GM21381 (cell line): Measurements from ENCODE around the gene TMEM207.

Experiments
- ATAC-seq: cut with Tn5 transposase; IDR thresholded peaks from one replicate; pipeline ENCODE4 v1.9.1; 2021; ENCODE audit warnings: mild to moderate bottlenecking, moderate library complexity; ENCODE audit not compliant: unreplicated experiment

TMEM207 gene

DNA sequence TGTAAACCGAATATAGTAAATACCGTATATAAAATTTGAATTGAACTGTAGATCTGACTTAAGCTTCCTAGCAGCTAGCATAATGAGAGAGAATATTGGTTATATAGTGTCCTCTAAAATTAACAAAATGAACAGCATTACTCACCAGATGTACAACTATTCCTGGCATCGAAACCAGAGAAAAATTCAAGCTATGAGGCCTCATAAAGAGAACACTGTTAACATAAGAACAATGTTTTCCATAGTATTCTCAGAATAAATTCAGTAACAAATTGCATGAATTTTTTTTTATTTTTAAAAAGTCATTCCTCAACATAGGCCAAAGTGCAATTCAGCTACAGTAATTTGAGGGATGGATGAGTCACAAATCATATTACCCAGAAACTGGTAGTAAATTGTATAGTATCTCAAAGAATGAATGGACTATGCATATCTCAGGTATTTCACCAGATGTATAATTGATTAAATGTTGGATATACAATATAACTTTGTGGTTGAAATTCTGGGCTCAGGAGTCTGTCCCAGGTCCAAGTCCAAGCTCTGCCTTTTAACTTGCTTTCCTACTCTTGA is 5.0 kb downstream of the TMEM207 start:
- no peak for ATAC-seq

GRCh38 chr3:190444006-190444405 is 5.7 kb downstream of the TMEM207 start:
- ATAC-seq, result no peak

- no peak for ATAC-seq
Measured at GRCh38 chr3:190443257-190443656, 6.4 kb downstream of the TMEM207 start.

- ATAC-seq, result no peak
Measured at GRCh38 chr3:190442240-190442639, 7.5 kb downstream of the TMEM207 start.

DNA sequence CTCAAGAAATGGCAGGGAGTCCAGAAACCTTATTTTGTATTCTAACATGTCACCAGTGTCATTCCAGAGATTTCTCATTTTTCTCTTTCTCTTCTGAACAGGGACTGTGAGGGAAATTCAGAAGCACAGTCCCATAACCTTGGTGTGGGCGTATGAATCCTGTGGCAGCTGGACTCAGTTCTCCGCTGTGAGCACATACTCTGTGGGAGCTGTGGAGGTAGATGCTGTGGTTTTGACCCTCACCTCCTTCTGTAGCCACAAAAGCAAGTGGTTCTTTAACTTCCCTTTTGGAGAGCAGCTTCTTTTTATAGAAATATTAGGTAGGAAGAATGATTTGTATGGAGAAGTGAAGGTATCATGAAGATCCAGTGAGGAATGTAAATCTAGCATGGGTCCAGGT is 13.4 kb downstream of the TMEM207 start:
- ATAC-seq, result no peak

- ATAC-seq, result no peak
Measured at GRCh38 chr3:190435618-190436017, 14.1 kb downstream of the TMEM207 start.

- no peak for ATAC-seq
Measured at GRCh38 chr3:190433626-190434025, 16.1 kb downstream of the TMEM207 start.

DNA sequence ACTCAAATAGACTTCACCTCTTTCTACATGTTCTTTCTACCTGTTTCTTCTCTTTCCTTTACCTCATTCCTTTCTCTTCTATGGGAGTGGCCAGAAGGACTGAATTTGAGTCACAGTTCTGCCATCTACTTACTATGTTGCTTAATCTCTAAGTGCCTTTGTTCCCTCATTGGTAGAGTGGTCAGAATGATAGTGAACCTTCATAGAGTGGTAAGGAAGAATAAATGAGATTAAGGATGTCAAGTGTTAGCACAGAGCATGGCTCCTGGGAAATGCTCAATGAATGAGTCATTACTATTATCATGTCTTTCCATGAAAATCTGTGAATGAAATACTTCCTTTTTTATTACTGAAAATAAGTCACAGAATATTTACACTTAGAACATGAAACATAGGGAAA is 17.5 kb downstream of the TMEM207 start:
- no peak for ATAC-seq

GRCh38 chr3:190430906-190431305 is 18.8 kb downstream of the TMEM207 start:
- no peak for ATAC-seq

DNA sequence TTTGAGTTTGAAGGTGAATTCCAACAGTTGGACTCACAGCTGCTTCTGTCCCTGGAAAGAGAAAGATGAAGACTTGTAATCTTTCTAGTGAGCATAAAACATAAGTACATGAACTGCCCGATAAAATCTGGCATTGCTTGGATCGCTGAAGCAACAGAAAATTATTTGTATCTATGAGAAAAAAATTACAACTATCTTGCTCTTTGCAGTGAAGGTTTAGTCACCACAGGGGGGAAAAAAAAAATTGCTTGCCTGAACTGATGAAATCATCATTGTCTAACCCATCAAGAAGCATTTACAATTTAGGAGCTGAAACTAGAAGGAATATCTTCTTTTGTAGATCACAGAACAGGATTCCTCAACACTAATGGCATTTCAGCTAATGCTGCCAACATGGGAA is 20.0 kb downstream of the TMEM207 start:
- no peak for ATAC-seq

DNA sequence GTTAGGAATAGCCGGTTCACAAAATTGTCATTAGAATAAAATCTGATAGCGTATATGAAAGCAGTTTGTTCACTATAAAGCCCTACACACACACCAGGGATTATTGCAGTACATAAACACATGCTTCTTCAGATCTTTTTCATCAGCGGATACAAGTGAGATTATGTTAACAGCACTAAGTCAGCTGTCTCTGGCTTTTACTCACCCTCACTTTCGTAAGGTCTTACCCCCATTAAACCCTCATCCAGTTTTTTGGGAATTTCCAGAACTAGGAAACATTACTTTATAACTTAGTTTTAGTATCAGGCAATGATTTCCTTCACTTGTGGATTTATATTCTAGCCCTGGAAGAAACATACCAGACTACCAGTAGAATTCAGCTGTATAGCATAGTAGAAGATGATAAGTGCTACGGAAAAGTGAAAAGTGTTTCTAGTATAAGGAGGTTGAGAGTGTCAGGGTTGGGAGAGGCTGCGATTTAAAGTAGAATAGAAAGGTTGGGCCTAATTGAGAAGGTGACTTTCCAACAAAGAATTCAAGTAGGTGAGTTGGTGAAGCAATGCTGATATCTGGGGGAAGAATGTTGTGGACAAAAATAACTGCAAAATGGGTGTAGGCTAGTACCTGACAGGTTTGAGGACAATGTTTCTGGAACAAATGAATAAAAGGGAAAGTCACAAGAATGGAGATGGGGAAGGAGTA is 22.7 kb downstream of the TMEM207 start:
- ATAC-seq, result no peak

GRCh38 chr3:190425833-190426232 is 23.9 kb downstream of the TMEM207 start:
- ATAC-seq, result no peak

- ATAC-seq, result peak; percentile 56
Measured at GRCh38 chr3:190424478-190425439, 24.9 kb downstream of the TMEM207 start.

GRCh38 chr3:190424108-190424477 is 25.6 kb downstream of the TMEM207 start:
- no peak for ATAC-seq

DNA sequence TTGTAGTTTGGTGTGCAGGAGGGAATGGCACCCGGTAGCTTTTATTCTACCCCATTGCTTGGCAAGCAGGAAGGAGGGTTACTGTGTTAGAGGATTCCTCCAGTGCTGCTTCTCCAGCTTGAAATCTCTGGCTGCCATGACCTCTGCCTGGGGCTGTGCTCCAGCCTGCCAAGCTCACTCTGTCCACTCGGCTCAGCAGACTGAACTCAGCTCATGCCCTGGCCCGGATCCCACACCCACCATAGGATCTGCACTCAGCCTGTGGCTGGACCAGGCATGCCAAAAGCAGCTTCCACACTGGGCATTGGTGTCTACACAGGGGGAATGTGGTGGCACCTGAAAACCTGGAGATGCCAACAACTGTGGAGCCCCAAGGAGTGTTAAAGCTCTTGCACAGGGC is 35.4 kb downstream of the TMEM207 start:
- no peak for ATAC-seq

GRCh38 chr3:190404715-190405114 is 45.0 kb downstream of the TMEM207 start:
- ATAC-seq, result no peak

DNA sequence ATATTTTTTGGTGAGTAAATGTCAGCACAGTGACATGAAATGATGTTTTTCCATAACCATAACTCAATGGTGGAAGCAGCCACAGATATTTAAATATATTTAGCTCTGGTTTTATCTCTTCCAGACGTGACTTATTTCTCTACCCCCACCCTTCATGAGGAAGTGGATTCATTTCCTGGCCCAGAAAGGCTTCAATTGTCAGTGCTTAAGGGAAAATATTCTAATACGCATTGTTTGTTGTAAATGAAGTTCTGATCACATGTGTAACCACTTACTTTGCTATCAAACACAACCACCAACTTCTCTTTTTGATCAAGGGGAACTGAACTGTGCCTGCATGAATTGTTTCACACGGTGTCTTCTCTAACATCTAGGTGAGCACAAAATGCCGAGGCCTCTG is 47.7 kb downstream of the TMEM207 start:
- no peak for ATAC-seq

GRCh38 chr3:190399677-190400076 is 50.0 kb downstream of the TMEM207 start:
- ATAC-seq, result no peak

DNA sequence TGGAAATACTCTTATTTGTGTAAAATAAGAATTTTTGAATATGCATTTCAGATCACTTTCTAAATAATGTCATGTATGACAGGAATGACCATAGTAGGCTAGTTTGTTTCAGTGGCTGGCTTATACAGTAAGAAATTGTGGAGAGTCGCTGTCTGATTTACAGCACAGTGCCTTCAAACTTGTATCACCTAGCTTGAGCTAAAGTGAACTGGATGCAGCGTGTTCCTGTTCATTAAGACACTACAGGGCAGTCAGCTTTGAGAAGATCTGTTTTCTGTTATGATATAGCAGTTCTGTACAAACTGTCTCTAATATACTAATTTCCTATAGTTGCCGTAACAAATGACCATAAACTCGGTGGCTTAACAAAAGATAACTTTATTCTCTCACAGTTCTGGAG is 51.8 kb downstream of the TMEM207 start:
- no peak for ATAC-seq

DNA sequence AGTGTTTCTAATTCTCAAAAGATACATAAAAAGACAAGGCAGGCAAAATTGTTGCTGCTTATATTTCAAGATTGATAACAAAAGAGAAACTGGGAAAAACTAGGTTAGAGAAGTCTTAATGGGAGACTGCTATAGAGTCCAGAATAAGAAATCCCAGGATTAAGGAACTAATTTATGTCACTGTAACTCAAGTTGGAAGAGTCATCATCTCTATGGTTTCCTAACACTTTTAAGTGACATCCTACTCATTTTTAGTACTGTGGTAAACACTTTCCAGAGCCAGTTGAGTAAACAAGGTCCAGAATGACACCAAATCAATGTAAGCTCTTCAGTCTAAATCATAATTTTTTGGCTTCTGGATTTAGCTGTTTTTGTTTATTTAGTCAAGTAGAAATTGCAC is 53.7 kb downstream of the TMEM207 start:
- ATAC-seq, result no peak

- ATAC-seq, result no peak
Measured at GRCh38 chr3:190388703-190389102, 61.0 kb downstream of the TMEM207 start.
